Adrenal gland (tissue), 5 donors: ENCODE measurements around the gene MAGEB10.

Source experiments
- POLR2A ChIP-seq, 2 donors: fragments of 450-650 bp; IDR thresholded peaks; one replicate each; pipeline ENCODE4 v1.6.1; 2017; ENCODE audit warnings: antibody characterized with exemption in 2 of 2, mild to moderate bottlenecking in 2 of 2, moderate library complexity in 1 of 2
- TF ChIP-seq, protein P1 (sequence below), 6 experiments: fragments of 450-650 bp in 4 of 6; fragments of 200-600 bp in 2 of 6; sonication (generic) in 1 of 6; IDR thresholded peaks; 1 replicate in 5 of 6; 2 replicates in 1 of 6; pipeline versions ENCODE4 v1.5.1 to v1.8.0; 2016 to 2021; ENCODE audit warnings: antibody characterized with exemption in 6 of 6, mild to moderate bottlenecking in 2 of 6, moderate library complexity in 1 of 6
- donor health status: DM: no; HTN: no; CAD: no.

DNA sequence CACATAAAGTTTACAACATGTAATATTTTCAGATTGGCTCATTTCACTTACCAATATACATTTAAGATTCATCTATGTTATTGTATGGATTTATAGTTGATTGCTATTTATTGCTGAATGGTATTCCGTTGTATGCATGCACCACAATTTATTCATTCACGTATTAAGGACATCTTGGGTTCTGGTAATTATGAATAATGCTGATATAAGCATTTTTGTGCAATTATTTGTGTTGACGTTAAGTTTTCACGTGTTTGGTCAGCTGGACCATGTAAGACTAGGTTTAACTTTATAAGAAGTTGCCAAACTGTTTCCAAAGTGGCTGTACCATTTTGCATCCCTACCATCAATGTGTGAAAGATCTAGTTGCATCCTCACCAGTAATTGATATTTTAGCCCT, 35.1 kb downstream of the MAGEB10 start:
- no peak for TF ChIP-seq POLR2A (IDR thresholded peaks at IDR 0.05)
- TF ChIP-seq, protein P1, sequence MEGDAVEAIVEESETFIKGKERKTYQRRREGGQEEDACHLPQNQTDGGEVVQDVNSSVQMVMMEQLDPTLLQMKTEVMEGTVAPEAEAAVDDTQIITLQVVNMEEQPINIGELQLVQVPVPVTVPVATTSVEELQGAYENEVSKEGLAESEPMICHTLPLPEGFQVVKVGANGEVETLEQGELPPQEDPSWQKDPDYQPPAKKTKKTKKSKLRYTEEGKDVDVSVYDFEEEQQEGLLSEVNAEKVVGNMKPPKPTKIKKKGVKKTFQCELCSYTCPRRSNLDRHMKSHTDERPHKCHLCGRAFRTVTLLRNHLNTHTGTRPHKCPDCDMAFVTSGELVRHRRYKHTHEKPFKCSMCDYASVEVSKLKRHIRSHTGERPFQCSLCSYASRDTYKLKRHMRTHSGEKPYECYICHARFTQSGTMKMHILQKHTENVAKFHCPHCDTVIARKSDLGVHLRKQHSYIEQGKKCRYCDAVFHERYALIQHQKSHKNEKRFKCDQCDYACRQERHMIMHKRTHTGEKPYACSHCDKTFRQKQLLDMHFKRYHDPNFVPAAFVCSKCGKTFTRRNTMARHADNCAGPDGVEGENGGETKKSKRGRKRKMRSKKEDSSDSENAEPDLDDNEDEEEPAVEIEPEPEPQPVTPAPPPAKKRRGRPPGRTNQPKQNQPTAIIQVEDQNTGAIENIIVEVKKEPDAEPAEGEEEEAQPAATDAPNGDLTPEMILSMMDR (IDR thresholded peaks at IDR 0.05): no peak
